WI38 (cell line): ENCODE results near the gene NEDD4L.

ENCODE experiments used
- H3K4me3 ChIP-seq: 2 replicates; pipeline ENCODE4 v1.5.1; 2011; ENCODE audit warnings: low read depth, mild to moderate bottlenecking, control low read depth, low read length
- TF ChIP-seq, protein P1 (sequence below): IDR thresholded peaks from 2 replicates; pipeline ENCODE4 v1.5.1; 2012; ENCODE audit warnings: low read depth, mild to moderate bottlenecking, control low read depth, low read length

Gene NEDD4L

DNA sequence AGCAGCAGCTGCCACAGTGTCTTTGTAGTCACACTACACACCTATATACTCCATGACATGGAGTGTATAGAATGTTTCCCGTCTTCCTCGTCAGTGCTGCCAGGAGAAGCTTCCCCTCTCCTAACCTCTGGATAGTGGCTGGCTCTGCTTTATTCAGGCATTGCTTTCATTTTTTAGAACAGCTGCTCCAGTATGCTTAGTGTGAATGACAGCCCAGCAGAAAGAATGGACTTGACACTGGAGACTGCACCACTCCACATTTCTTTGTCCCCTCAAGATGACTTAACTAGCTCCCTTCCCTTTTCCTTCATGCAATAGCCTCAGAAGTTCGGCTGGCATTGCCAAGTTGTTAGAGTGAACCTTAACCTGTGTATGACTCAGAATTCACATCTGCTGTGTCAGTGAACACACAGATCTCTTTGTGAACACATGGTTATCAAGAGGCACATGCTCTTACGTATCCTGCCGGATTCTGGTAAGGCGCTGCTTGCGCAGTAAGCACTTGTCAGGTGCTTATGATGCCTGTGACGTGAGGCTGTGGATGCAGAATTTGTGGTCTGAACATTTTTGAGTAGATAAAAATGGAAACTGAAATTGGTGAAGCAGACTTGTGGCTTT is 73.9 kb downstream of the NEDD4L start:
- no peak overlapping the region for H3K4me3 ChIP-seq
- TF ChIP-seq, protein P1, sequence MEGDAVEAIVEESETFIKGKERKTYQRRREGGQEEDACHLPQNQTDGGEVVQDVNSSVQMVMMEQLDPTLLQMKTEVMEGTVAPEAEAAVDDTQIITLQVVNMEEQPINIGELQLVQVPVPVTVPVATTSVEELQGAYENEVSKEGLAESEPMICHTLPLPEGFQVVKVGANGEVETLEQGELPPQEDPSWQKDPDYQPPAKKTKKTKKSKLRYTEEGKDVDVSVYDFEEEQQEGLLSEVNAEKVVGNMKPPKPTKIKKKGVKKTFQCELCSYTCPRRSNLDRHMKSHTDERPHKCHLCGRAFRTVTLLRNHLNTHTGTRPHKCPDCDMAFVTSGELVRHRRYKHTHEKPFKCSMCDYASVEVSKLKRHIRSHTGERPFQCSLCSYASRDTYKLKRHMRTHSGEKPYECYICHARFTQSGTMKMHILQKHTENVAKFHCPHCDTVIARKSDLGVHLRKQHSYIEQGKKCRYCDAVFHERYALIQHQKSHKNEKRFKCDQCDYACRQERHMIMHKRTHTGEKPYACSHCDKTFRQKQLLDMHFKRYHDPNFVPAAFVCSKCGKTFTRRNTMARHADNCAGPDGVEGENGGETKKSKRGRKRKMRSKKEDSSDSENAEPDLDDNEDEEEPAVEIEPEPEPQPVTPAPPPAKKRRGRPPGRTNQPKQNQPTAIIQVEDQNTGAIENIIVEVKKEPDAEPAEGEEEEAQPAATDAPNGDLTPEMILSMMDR, result no peak

DNA sequence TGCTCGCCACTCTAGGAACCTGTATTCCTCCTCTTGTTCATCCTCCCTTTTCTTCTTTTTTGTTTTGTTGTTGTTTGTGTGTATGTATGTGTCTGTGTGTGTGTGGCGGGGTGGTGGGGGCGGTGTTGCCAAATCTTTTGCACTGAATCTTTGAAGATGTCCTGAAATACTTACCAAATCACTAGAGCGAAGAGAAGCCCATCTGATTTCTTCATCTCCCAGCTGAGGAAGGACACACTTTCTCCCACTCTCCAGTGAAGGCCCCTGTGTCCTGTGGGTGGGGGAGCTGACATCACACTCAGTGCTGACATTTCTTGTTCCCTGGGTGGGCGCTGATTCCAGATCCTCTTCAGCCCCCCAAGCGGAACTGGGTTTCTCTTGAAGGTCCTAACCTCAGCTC is 74.5 kb downstream of the NEDD4L start:
- no peak overlapping the region for H3K4me3 ChIP-seq
- TF ChIP-seq, protein P1, result no peak

DNA sequence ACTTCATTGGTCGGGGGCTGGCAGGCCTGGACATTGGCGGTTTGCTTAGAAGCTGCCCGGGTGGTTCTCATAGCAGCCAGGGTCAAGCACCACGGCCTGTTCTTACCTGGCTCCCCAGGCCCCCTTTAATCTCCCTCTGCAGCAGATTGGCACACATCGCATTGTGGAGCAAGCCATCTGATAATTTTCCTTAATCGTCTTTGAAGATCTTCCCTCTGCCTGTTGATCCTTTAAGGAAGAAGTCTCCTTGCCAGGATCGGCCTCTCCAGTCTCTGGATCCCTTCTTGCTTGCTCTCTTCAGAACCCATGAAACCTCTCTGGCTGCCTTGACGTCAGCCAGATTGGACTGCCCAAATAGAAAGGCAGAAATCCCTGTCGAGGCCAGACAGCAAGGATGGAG is 75.8 kb downstream of the NEDD4L start:
- H3K4me3 ChIP-seq, result no peak overlapping the region
- TF ChIP-seq, protein P1, result no peak

DNA sequence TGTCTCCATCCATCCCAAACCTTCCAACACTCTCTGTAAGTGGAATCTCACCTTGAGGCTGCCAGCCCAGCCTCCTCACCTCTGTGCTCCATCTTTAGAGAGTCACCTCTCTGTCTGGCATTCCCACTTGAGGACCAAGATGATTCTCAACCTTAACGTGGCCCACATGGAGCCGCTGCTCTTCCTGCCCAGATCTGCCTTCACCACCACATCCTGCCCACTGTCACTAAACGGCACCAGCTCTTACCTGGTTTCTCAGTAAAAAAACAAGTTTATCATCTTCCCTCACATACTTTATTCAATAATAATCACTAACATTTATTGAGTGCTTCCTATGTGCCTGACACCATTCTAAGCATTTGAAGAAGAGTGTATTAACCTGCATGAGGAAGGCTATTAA is 80.4 kb downstream of the NEDD4L start:
- H3K4me3 ChIP-seq, result no peak overlapping the region
- TF ChIP-seq, protein P1, result no peak

DNA sequence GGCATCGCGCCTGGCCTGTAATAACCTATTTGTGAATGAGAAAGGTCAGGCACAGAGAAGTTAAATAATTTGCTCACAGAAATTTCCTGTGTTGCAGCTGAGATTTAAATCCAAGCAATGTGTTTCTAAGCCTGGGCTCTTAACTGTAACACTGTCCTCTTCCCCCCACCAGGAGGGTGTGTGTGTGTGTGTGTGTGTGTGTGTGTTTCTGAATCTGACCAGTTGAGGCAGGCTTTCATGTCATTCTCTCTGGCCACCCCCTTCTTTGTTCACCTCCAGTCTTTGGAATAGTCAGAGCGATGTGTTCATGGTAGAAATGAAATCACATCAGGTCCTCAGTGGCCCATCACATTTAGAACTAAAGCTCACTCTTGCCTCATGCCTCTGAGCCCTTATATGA is 81.2 kb downstream of the NEDD4L start:
- no peak overlapping the region for H3K4me3 ChIP-seq
- TF ChIP-seq, protein P1, result no peak

DNA sequence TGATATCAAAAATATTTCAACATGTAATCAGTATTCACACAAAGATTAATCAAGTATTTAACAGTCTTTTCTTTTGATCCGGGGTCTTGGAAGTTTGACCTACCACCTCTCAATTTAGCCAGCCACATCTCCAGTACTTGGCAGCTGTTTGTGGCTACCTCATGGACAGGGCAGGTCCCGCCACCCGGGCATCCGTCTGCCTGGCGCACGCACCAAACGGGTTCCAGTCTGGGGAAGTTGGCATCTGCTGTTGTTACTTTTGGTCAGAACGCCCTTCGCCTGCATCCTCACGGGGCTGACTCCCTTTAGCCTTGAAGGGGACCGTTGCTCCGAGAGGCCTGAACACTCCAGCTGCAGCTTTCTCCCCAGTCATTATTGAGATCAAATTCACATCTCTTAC is 81.7 kb downstream of the NEDD4L start:
- TF ChIP-seq, protein P1, result no peak
- no peak overlapping the region for H3K4me3 ChIP-seq

DNA sequence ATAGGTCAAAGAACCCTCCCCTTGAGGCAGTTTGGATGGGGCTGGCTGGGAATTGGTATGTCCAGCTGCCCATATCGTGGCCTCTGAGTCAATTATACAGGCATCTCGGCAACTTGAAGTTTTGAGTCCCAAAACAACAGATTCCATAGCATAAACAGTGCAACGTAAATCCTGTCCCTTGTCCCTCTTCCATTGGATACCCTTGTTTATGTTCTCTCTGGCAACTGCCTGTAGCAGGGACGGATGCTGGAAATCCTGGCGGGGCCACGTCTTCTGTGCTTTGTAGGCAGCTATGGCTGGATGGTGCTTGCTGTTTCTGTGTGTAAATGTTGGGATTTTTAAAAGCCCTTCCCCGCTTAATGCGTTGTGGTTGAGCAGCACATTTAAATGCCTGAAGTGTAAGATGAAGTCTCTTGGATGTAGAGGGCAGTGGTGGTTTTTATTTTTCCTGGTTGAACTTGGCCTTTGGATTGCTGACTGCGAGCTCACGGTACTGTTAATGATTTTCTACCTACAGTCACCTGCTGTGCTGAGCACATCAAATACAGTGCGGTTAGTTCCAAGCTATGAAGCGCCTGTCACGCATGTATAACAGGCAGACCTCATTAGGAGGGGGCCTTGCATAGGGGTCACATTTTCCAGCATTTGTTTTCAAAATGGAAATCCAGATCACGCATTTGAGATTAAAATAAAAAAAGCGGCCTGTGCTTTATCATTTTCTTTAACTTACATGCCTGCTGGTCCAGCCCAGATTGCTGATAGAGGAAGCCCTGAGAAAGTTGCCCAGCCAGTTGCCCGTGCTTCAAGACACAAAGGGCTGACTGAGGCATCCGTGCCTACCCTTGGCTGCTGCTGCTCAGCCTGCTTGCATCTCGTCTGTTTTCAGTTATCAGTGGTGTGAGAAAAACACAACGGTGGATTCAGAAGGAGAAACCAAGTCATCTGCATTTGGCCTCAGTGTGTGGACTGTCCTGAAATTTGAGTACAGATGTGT is 84.7 kb downstream of the NEDD4L start:
- no peak overlapping the region for H3K4me3 ChIP-seq
- TF ChIP-seq, protein P1, result no peak
